GM21367 (cell line): Measurements from ENCODE around the gene PRR23A.

Experiments used
- ATAC-seq: cut with Tn5 transposase; IDR thresholded peaks from one replicate; pipeline ENCODE4 v1.9.1; 2021; ENCODE audit not compliant: unreplicated experiment

Gene PRR23A

DNA sequence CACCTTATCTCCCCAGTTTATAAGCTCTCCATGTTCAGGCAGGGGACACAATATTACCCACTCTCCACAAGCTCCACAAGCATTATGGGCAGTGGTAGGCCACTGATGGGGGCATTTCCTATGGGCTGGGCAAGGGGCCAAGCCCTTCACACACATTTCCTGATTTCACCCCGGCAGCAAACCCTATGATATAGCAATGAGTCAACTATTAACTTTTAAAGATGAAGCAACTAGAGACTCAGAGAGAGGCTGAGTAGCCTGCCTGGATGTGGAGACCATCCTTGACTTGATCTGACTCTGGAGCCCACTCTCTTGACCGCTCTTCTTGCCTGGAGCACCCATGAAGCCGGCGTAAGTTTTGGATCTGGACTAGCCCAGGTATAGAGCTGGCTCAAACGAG lies 31.6 kb downstream of the PRR23A start:
- no peak for ATAC-seq

DNA sequence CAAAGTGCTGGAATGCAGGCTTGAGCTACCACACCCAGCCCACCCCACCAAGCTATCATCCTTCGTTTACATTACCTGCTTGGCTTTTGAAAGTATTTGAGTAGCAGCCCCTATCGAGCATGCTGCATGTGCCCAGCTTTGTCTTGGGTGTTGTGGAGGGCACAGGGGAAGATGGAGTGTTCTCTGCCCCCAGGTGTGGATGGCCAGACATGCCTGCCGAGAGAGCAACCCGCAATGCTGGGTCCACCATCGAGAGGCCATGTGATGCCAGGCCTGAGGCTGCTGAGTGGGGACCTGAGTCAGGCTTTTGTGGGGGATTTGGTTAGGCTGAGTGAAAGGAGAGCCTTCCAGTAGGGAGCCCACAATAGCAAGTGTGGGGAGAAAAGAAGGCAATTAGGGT lies 33.1 kb downstream of the PRR23A start:
- no peak for ATAC-seq

DNA sequence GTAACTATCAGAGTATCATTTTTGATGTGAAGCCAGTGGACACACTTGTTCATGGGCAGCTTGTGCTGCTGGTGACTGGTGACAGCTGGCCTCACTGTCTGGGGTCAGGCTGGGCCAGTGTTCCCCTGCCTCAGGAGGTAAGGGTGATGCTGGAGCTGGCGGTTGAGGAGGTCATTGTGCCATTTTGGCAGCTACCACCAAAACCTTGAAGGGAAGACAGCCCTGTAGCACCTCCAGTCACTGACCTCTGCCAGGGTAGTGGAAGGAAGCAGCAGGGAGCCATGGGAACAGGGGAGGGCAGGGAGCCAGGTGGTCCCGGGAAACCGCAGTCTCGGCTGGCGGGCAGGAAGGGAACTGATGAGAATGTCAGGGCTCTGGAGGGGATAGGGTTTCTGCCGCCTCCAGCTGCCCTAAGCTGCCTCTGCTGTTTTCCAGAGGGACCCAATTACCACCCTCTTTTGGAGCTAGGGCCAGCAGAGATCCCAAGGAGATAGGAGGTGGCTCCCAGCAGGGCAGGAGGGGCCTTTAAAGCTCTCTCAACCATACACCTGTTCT lies 34.2 kb downstream of the PRR23A start:
- ATAC-seq, result no peak

DNA sequence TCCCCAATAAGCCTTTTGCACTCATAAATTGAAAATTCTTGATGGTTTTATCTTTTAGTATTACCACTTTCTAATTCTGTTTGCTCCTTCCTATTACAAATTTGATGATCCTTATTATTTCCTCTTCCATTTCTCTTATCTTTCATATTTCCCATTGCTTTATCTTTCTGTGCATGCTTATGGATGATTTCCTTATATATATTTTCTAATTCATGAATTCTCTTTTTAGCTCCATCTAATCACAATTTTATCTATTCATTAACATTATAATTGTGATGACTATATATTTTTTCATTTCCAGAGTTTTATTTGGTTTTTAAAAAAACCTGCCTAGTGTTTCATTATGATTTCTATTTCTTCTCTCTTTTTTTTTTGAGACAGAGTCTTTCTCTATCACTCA lies 41.1 kb downstream of the PRR23A start:
- ATAC-seq, result no peak

DNA sequence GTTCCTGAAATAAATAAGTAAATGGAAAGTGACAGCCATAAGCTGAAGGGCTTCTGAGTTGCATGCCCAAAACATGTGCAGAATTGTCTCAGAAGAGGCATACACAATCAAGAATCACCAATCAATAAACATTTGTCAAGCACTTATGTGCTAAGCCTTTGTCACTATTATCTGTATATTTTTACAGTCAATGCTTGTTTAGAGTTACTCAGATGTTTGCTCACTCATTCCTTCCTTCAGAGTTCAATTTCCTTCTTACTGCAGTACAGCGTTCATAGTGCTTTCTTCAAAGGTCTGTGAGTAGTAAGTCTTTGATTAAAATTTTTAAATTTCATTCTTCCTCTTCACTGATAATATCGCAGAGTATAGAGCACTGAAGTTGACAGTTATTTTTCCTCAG lies 41.8 kb downstream of the PRR23A start:
- no peak for ATAC-seq

DNA sequence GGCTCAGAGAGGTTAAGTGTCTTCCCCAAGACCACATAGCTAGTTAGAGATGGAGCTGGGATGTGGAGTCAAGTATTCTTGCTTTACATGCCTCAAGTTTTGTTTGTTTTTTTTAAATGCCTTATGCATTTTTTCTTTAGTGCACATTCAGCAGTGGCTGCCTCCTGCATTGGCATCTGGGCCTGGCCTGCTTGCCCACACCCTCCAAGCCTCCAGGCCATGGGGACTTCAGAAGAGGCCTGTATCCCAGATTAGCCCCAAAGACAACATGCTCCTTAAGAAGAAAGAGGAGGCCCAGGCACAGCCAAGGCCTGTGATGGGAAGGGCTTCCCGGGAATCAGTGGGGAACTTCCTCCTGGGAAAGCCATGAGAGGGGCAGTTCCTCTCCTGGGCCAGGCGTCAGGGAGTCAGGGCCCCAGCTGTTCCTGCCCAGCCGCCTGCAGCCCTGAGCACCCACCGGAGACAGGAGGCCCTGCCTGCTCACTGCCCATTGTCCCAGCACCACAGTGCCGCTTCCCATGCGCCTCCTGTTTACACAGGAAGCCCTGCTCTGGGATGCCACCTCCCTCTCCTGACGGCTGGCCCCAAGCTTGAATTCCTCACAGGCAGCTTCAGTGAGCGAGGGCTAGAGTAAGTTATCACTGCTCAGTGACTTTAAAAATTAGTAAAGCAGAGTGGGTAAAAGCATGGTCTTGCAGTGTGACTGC lies 43.1 kb downstream of the PRR23A start:
- ATAC-seq, result no peak

DNA sequence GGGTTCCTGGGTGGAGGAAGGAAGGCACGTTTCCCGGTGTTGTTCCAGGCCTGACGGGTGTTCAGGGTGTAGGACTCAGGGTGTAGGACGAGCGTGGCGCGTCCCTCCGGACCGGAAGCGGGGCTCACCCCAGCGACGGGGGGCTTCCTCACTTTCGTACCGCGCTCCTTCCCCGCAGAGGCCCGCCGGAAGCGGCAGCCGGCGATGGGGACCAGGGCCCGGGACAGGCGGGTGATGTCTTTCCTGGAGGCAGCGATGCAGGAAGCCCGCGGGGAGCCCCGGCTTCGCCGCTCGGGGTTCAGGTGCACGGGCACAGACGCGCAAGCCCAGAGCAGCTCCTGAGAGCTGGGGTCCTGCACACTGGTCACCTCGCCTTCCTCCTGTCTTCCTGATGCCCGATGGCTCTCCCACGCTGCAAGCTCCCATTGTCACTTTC lies 45.6 kb downstream of the PRR23A start:
- no peak for ATAC-seq
